ENCODE results near the gene UBQLNL.

The UBQLNL gene

GRCh38 chr11:5534046-5534445 is 17.5 kb upstream of the UBQLNL start:
- no peaks in the 10 kb centered on the region for H3K27me3 ChIP-seq
- TF ChIP-seq CTCF (IDR thresholded peaks at IDR 0.05), result no peak
- H3K4me3 ChIP-seq, result no peak overlapping the region
- H3K36me3 ChIP-seq, result no peaks in the 10 kb centered on the region
- no peaks in the 10 kb centered on the region for H3K4me1 ChIP-seq
- intact Hi-C loops (cut with DNase I; ENCODE audit: low total_unique reads), result no loop called here
- H3K27ac ChIP-seq, result no peak overlapping the region
- DNase-seq, result no peak
- H3K9me3 ChIP-seq, result no peaks in the 10 kb centered on the region

- DNase-seq, result no peak
- intact Hi-C loops (cut with DNase I; ENCODE audit: low total_unique reads), result no loop called here
- H3K27ac ChIP-seq, result no peak overlapping the region
- no peak for TF ChIP-seq CTCF (IDR thresholded peaks at IDR 0.05)
- no peaks in the 10 kb centered on the region for H3K9me3 ChIP-seq
- H3K4me3 ChIP-seq, result no peak overlapping the region
- H3K27me3 ChIP-seq, result no peaks in the 10 kb centered on the region
- no peaks in the 10 kb centered on the region for H3K4me1 ChIP-seq
- H3K36me3 ChIP-seq, result no peaks in the 10 kb centered on the region
Measured at GRCh38 chr11:5531053-5531831, 14.7 kb upstream of the UBQLNL start.

GRCh38 chr11:5528495-5528894 is 12.0 kb upstream of the UBQLNL start:
- Histone ChIP-seq H3K4me1 (no peaks in the 10 kb centered on the region), H3K4me3 (no peak overlapping the region), H3K27ac (no peak overlapping the region), H3K27me3 (no peaks in the 10 kb centered on the region), H3K9me3 (no peaks in the 10 kb centered on the region), H3K36me3 (no peaks in the 10 kb centered on the region)
- no peak for DNase-seq
- intact Hi-C loops (cut with DNase I; ENCODE audit: low total_unique reads), result no loop called here
- TF ChIP-seq CTCF (IDR thresholded peaks at IDR 0.05), result no peak

GRCh38 chr11:5527716-5528115 is 11.2 kb upstream of the UBQLNL start:
- no peaks in the 10 kb centered on the region for H3K4me1 ChIP-seq
- H3K9me3 ChIP-seq, result no peaks in the 10 kb centered on the region
- H3K27me3 ChIP-seq, result no peaks in the 10 kb centered on the region
- no peak for TF ChIP-seq CTCF (IDR thresholded peaks at IDR 0.05)
- no peaks in the 10 kb centered on the region for H3K36me3 ChIP-seq
- H3K27ac ChIP-seq, result no peak overlapping the region
- intact Hi-C loops (cut with DNase I; ENCODE audit: low total_unique reads), result no loop called here
- DNase-seq, result no peak
- no peak overlapping the region for H3K4me3 ChIP-seq

GRCh38 chr11:5524756-5525155 is 8.3 kb upstream of the UBQLNL start:
- intact Hi-C loops (cut with DNase I; ENCODE audit: low total_unique reads), result no loop called here
- H3K27ac ChIP-seq, result no peak overlapping the region
- no peak for DNase-seq

More at GRCh38 chr11:5524756-5525155, 8.3 kb upstream of the UBQLNL start:
- TF ChIP-seq CTCF (IDR thresholded peaks at IDR 0.05), result no peak
- Histone ChIP-seq H3K9me3 (no peaks in the 10 kb centered on the region), H3K36me3 (no peaks in the 10 kb centered on the region), H3K4me3 (no peak overlapping the region), H3K4me1 (no peaks in the 10 kb centered on the region), H3K27me3 (no peaks in the 10 kb centered on the region)

All from tibial artery (tissue), 4 donors.